NCI-H345 treated with DMSO at 0.1 percent for 48 hours (cell line): ENCODE data around the gene SPINK13.
"Not testable (repeated sequence)": the region's sequence is repeated elsewhere in the genome, so short reads cannot be mapped to it uniquely, and the experiment has no call there.

Experiments used
- DNase-seq: peaks from one replicate; lab custom pipeline; 2025; ENCODE audit not compliant: unreplicated experiment; lab: John Stamatoyannopoulos, UW

The SPINK13 gene

GRCh38 chr5:148268566-148268965, at the start of gene SPINK13:
Gene SPINK13 (plus strand): TSS chr5:148268794. CDS start chr5:148270073, 1,279 bp downstream.
- DNase-seq = no peak

GRCh38 chr5:148221508-148221907, 47.1 kb upstream of the SPINK13 start:
- DNase-seq = no peak

GRCh38 chr5:148224117-148224742, 44.4 kb upstream of the SPINK13 start:
- DNase-seq = no peak

- DNase-seq = no peak
These were observed 40.1 kb upstream of the SPINK13 start for GRCh38 chr5:148228392-148228984.

- DNase-seq = no peak
These were observed 38.8 kb upstream of the SPINK13 start for GRCh38 chr5:148229840-148230239.

GRCh38 chr5:148230240-148230639, 38.4 kb upstream of the SPINK13 start:
- DNase-seq = no peak

- DNase-seq = no peak
These were observed 30.7 kb upstream of the SPINK13 start for GRCh38 chr5:148237785-148238417.

- no peak for DNase-seq
These were observed 30.2 kb upstream of the SPINK13 start, which contains the start of gene MARCOL for GRCh38 chr5:148238418-148238794. Gene MARCOL (plus strand): TSS chr5:148238525. CDS start chr5:148238598, 73 bp downstream.

- no peak for DNase-seq
These were observed 19.7 kb upstream of the SPINK13 start for GRCh38 chr5:148248894-148249293.

- DNase-seq = no peak
These were observed 13.1 kb upstream of the SPINK13 start for GRCh38 chr5:148255456-148255855.

GRCh38 chr5:148259288-148259687, 9.3 kb upstream of the SPINK13 start:
- no peak for DNase-seq

GRCh38 chr5:148261221-148261620, 7.4 kb upstream of the SPINK13 start:
- no peak for DNase-seq

- DNase-seq = no peak
These were observed 632 bp upstream of the SPINK13 start for GRCh38 chr5:148267962-148268361.

GRCh38 chr5:148275129-148275528, 6.5 kb downstream of the SPINK13 start:
- DNase-seq = not testable (repeated sequence)

- not testable (repeated sequence) for DNase-seq
These were observed 12.3 kb downstream of the SPINK13 start for GRCh38 chr5:148280893-148281292.

GRCh38 chr5:148281336-148281735, 12.7 kb downstream of the SPINK13 start:
- not testable (repeated sequence) for DNase-seq

- DNase-seq = peak; percentile 1
These were observed 21.9 kb downstream of the SPINK13 start for GRCh38 chr5:148290271-148291195.

- no peak for DNase-seq
These were observed 29.1 kb downstream of the SPINK13 start for GRCh38 chr5:148297731-148298130.

GRCh38 chr5:148306446-148306845, 37.9 kb downstream of the SPINK13 start:
- DNase-seq = no peak

- no peak for DNase-seq
These were observed 40.4 kb downstream of the SPINK13 start for GRCh38 chr5:148309019-148309418.

- DNase-seq = no peak
These were observed 41.2 kb downstream of the SPINK13 start for GRCh38 chr5:148309746-148310145.
